Measurements from ENCODE around the gene BLNK.
"Not testable (repeated sequence)": the region's sequence is repeated elsewhere in the genome, so short reads cannot be mapped to it uniquely, and the experiment has no call there.

BLNK gene

DNA sequence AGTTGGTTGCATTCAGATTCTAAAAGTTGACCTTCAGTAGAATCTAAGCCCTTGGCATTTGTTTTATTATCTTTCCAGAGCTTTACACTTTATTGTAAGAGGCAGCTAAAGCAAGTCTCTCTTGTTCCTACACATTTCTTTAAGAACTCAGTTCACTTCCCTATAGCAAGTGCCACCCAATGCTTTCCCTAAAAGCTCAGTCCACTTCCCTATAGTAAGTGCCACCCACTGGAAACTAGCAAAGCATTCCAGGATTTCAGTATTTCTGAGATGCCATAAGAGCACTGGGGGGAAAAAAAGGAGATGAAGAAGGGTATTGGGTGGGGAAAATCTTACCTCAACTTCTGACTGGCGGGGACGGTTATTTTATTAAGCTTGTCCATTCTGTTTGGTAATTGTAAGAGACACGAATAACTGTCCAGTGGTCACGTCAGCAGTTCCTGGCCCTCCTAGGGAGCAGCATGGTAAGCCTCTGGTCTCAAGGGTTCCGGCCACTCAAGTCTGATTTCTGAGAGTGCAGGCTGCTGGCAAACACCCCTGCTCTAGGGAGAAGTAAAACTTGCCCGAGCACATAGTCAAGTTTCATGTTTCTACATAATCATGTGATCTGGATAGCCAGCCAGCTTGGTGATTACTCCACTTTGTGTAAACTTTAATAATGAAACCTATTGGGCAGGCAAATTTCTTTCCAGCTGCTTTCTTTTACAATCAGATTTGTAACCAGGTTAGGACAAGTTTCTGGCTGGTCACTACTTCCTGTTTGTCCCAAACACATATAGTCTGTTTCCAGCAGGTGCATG is at the start of gene BLNK:
Gene BLNK (minus strand): TSS at position 554 of the 800 bp plus-strand sequence. CDS start 171 bp downstream, at position 383.
- DNase-seq: no peak

DNA sequence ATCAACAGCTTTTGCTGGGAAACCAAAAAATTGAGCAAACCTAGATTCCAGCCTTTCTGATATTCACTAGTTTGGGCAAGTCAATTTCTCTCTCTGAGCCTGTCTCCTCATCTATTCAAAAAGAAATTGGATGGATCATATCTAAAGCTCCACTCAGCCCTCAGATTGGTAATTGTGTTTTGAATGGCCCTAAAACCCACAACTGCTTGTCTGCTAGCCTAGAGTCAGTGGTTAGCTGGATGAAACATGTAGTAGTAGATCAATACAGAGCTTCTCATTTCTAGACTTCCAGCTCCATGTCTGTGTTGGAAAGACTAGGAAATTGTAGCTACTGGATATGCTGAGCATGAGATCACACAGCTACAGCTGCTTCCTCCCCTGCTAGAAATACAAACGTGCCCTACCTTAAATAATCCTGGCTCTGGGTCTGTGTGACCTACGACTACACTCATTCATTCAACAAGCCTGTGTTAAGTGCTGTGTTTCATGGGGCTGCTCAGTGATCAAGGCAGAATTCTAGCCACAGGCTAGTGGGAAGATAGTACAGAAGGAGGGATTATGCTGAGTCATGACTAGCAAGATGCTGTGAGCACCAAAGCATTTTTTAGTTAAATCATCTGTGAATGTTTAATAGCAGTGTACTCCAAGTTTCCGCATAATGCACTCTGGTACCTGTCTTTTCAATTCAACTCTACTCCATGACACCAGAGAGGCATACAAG is 48.5 kb upstream of the BLNK start:
- DNase-seq: no peak

DNA sequence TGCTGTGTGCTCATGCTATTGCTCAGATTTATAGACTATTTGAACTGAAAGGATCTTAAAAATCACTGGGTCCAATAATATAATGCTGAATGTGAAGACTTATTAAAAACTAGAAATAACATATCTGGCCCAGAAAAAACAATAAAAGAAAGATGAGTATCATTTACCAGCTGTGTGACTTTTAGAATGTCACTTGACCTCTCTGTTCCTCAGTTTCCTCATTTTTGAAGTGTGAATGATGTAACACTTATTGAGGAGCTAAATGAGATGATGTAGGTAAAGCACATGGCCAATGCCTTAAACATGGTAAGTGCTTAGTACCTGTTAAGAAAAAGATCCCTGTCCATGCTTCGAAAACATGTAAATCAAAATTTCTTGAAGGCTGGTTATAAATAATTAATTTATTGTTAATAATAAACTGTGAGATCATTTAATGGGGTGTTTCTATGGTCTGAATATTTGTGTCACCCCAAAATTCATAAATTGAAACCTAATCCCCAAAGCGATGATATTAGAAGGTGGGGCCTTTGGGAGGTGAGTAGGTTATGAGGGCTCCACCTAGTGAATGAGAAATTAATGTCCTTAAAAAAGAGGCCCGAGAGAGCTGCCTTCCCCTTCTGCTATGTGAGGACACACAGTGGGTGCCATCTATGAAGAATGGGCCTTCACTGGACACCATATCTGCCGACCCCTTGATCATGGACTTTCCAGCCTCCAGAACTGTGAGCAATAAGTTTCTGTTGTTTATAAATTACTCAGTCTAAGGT is 45.9 kb upstream of the BLNK start:
- no peak for DNase-seq

DNA sequence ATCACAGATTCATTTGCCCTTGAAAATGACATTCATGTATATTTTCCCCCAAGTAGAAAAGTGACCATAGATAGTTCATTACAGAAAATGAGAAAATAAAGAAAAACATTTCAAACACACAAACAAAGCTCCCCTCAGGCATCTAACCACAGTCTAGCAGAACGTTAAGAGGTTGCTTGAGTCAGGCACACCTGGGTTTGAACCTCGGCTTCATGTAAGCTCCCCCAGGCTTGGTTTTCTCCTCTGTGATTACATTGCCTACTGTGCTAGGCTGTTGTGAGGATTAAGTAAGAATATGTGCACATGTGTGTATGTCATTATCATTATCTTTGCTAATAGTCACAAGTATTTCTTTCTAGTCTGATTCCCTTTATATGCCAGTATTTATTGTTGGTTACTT is 42.0 kb upstream of the BLNK start:
- no peak for DNase-seq

DNA sequence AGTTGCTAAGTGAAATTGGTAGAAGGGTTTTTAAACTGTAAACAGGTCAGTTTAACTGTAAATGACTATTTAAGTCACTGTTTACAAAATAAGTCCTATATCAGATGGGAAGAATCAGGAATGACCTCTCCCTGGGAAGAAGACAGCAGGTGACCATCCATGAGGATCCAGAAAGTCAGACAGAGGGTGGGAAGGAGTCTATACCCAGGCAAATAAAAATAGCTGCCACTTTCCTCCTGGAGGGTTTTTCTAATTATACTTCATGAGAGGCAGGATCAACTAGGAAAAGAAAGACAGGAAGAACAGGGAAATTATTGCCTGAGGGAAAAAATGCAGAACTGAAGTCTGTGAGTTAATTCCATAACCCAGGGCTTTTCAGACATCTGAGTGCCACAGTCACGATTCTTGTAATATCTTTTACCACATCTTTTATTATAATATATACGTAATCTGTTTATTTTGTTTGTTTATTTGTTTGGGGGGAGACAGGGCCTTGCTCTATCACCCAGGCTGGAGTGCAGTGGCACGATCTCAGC is 39.9 kb upstream of the BLNK start:
- no peak for DNase-seq

DNA sequence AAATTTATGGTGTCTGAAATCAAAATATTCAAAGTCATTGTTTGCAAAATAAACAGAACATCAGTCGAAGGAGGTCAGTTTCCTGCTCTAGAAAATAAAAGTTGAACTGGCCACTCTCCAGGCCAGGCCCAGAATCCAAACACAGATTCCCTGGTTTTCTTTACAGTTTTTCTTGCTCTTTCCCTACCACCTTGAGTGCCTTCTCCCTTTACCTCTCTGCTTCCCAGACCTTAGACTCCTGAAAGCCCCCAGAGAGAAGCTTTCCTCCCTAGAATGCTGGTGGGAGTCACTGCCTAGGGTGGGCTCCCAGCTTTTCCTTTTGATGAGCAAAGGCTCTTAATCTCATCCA is 38.9 kb upstream of the BLNK start:
- no peak for DNase-seq

DNA sequence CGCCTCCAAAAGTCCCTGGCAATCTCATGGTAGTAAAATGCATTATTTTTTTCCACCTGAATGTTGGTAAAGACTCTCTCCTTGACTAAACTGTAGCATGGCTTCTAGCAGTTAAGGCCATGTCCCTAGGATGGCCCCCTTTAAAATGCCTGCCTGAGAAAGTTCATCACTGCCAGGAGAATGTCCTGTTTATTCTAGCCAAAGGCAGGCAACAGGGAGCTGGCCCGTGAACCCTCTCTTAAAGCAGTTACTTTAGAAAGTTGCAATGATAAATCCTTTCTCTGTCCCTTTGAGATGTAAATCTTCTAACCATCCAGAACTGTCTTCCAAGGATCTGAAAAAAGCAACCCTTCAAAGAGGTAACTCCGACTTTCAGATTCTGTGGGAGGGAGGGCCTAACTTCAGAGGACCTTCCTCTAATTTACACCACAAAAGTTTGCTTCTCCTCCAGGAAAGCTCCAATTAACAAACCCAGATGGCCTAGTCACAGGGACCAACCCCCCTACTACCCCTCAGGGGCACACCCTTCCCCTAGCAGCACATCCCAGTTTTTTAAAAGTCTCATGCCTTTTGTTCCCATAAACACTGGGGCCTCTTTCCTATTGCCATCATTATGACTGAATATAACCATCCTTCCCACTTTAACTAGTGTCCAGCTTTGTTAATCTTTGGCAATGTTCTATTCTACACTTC is 38.4 kb upstream of the BLNK start:
- no peak for DNase-seq

DNA sequence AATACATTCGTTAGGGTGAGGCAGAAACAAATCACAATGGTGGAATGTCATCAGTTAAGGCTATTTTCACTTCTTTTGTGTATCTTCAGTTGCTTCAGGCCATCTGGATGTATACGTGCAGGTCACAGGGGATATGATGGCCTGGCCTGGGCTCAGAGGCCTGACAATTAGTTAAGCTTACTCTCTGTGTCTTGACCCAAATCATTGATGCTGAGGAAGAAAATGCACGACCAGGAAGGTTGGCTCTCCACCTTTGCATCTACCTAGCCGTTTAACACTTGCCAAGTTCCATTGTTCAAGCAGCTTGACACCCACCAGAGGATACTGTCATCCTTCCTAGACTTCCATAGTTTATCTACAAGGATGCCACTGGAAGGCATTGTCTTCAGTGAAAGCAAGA is 37.5 kb upstream of the BLNK start:
- DNase-seq: not testable (repeated sequence)

DNA sequence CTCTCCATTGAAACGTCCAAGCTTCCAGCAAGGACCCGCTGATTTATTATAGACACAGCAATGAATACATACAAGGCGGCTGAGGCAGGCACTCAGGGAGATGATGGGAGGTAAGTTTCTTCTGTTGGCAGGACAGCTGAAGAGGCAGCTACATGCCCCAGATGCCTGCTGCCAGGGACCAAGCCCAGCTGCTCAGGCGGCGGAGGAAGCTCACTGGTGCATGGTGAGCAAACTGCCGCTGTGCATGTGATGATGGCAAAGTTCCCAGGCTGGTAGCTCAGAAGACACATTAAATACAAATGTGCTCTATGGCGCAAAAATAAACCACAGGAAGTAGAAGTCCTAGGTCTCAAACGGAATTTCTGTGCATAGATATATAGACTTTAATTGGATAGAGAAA is 35.1 kb upstream of the BLNK start:
- DNase-seq: peak in 1 of 4 experiments; percentile 3

DNA sequence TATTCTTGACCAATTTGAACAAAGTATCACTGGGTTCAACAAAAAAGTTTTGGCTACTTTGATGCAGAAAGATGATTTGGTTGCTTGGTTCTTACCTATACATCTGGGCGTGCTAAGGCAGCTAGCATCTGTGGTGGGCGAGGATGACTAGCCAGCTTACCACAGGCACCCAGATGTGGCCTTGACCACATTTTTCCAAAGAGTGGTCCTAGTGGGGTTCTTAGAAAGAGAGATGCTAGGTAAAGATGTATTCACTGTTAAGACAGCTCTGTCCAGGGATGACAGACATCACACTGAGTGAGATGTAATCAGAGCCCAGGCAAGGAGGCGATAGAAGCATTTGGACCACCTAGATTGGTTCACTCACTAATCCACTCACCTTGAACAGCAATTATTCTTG is 33.6 kb upstream of the BLNK start:
- DNase-seq: no peak

DNA sequence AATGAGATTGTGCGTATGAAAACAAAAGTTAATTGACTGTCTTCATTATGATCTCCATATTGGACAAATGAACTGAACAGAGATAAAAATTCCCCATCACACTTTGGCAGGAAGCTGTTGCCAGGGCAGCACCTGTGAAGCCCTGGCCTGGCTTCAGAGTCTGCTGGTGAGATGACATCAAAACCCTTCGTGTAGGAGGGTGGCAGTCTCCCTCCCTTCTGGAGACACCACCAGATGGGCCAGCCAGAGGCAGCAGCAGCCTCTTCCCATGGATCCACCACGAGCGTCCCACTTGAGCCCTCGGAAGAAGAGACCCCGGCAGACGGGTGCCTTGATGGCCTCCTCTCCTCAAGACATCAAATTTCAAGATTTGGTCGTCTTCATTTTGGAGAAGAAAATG is 32.9 kb upstream of the BLNK start, which contains the start of gene DNTT:
Gene DNTT (plus strand): TSS at position 205 of the 400 bp plus-strand sequence. CDS start 64 bp downstream, at position 269.
- DNase-seq: no peak

DNA sequence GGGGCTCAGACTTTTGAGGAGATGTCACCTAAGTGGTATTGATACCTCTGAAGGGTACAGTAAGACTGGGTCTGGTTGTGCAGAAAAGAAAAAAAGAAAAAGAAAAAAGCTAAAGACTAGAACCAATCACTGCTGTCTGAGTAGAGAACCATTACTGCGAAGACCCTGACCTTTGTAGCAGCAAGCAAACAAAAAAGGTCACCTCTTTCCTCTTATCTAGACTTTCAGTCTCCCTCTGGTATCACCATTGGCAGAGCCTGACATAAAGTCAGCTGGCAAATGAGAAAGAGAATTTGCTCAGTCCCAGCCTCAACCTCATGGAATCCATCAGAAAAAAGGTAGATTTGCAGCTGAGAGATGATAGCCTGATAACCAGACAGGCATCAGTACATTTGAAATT is 30.2 kb upstream of the BLNK start:
- DNase-seq: no peak

DNA sequence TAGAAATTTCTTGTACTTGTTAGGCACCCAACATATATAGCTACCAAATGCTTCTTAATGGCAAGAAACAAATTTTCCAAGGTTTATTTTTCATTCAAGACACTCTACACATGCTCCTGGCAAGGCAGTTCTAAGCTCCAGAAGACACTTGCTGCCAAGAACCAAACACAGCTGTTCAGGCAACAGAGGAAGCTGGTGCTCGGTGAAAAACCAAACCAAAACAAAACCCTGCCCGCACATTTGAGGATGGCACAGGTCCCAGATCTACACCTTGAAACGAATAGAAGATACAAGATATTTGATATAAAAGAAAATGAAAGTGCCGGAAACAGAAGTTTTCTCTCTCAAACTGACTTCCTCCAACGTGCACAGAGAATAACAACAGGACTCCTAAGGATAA is 28.0 kb upstream of the BLNK start:
- DNase-seq: no peak

DNA sequence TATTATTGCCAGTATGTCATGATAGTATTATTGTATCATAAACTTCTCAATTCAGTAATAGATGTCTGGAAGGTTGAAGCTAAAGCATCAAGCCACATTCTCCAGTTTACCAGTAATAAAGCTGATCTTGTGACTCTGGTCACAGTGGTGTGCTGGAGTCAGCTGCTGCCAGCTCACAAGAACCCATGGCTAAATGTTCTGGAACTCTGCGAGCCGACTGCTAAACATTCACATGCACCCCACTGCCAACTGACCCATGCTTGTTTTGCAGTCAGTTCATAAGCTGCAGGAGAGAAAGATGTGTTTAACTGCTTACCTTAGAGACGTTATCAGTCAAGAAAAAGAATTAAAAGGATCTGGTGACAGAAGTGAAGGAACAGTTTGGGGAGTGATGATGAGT is 27.0 kb upstream of the BLNK start:
- no peak for DNase-seq

DNA sequence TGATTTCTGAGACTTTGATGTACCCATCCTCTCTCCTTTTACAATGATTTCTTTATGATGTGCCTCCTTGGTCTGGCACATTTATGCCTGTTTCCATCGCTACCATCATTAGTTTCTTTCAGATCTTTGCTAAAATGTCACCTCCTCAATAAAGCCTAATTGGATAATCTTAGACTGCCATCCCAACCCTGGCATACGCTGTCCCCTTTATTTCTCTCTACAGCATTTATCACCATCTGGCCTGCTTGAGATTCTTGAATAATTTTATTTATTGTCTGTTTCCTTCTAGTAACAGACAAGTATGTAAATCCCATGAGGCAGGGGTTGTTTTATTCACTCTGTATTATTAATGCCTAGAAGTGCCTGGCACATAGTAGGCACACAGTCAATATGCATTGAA is 26.1 kb upstream of the BLNK start:
- no peak for DNase-seq

DNA sequence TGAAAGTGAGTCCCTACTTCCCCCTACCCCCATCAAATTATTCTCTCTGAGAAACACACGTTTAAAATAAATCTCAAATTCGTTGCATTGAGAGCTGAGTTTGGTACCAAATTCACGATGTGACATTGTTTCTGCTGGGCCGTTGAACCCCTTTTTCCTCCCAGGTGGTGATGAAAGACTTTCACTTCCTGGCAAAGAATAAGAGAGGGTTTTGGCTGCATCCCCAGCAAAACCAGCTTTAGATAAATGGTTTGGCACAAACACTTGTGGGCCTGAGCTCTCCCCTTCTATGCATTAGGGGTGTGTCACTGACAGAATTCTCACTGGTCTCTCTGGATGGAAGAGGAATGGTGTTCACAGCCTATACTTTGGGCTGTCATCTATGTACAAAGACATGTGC is 24.1 kb upstream of the BLNK start:
- no peak for DNase-seq

DNA sequence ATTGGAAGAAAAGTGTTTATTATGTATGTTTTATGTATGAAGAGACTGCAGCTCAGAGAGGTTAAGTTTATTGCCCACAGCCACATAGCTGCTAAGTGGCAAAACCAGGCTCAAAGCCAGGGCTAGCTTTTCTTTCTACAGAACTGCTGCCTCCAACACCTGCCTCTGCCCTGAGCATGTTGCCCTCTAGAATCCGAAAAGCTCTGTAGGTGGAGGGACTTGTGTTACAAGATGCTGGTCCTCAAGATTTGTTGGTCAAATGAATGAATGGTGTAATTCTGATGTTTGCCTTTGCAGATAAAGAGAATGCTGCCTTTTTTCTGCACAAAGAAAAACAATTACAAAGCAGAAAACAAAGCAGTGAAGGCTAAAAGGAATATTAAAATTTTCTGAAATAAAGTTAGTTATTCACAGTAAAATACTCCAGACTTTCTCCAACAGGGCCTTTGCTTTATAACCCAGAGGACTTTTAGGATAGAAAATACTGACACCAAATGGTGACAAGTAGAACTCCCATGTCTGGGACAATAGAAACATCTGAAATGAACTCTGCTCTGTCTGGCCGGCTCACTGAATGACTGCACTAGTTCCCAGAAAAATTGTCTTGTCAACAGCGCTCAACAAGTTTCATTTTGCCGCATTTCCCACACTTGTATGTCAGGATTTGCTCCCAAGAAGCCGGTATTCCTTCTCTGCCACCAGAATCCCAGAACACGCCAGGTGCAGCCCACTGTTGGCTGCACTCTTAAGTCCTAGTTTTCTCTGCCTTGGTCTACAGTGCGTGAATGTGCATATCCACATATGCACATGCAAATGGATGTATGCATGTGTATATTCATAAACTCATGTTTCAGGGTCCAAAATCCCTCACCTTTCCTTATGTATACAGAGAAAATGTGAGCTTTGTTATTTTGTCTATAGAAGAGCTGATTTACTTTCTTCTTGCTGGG is 21.9 kb upstream of the BLNK start:
- no peak for DNase-seq

DNA sequence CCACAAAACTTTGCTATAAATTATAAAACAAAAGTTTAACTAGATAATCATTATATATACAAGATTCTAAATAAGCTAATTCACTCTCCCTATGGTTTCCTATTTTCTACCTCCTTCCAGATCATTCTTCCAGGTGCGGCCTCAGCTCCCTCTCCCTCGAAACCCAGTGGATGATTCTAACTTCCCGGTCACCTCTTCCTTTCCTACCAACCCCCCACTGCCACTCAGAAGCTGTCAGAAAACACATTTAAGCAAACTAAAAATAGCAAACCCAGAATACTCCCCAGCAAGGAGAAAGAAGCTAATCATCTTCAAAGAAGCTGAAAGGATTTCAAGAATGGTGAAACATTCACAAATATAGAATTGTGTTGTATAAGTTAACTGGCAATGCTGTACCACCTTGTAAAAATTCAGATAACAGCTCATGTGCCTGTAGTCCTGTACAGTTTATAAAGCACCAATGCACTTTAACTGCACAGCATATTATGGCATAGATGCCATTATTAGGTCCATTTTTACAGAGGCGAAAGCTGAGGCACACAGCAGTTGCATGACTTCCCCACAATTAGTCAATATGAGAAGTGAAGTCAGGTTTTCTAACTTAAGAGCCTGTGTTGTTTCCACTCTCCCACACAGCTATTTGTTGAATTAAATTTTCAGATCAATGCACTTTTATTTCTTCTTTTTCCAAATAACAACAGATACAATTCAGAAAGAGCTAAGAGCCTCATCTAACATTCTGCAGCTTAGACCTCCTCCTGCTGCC is 19.2 kb upstream of the BLNK start:
- no peak for DNase-seq

DNA sequence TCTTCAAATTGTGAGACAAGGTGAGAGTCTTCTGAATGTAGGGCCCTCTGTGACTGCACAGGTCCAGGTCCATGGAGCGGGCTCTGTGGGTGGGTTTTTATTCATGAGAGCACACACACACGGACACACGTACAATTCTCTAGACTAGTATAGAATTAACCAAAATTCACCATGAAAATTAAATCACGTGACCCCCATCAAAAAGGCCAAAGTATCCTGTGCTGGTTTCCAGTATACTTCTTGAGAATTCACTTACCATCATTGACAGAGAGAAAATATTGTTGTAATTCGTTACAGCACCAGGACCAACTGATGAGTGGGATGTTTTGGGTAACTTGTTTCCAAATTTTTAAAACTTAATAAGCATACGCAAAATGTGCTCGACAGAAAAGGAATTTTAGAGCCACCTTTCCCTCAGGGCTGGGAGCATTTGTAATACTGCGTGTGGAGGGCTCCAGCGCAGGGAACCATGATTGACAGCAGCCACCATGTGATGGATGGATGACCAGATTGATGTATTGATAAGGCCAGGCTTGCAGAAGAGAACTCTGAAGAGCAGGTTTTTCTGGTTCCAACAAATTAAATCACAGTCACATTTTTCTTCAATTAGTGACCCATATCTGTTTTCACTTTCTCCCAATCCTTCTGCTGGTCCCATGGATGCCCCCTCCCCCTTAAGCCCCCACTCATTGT is 18.0 kb upstream of the BLNK start:
- DNase-seq: no peak

DNA sequence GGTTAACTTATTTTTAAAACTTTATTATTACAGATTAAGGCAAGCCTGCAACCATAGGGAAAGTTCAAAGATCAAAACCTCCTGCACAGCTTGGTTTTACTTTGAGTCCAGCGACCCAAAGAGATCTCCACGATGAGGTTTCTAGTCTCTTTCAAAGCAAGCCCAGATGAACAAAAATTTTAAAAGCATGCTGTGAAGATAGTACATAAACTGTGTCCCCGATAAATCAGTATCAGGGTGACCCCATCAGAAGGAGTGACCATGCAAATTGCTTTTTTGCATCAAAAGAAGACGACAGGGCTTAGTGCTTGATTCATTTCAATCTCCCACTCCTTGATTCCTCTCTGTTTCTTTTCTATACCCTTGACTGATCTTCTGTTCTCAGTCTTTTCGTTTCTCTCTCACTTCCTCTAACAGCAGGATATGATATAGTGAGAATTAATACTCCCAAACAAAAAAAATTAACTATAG is 16.8 kb upstream of the BLNK start:
- DNase-seq: no peak
